GM18499 (cell line): ENCODE results near the gene PCLO.

Experiments used
- ATAC-seq: cut with Tn5 transposase; IDR thresholded peaks from one replicate; pipeline ENCODE4 v1.9.1; 2021; ENCODE audit warnings: moderate number of reproducible peaks; ENCODE audit not compliant: insufficient read depth, unreplicated experiment

Gene PCLO, protein sequence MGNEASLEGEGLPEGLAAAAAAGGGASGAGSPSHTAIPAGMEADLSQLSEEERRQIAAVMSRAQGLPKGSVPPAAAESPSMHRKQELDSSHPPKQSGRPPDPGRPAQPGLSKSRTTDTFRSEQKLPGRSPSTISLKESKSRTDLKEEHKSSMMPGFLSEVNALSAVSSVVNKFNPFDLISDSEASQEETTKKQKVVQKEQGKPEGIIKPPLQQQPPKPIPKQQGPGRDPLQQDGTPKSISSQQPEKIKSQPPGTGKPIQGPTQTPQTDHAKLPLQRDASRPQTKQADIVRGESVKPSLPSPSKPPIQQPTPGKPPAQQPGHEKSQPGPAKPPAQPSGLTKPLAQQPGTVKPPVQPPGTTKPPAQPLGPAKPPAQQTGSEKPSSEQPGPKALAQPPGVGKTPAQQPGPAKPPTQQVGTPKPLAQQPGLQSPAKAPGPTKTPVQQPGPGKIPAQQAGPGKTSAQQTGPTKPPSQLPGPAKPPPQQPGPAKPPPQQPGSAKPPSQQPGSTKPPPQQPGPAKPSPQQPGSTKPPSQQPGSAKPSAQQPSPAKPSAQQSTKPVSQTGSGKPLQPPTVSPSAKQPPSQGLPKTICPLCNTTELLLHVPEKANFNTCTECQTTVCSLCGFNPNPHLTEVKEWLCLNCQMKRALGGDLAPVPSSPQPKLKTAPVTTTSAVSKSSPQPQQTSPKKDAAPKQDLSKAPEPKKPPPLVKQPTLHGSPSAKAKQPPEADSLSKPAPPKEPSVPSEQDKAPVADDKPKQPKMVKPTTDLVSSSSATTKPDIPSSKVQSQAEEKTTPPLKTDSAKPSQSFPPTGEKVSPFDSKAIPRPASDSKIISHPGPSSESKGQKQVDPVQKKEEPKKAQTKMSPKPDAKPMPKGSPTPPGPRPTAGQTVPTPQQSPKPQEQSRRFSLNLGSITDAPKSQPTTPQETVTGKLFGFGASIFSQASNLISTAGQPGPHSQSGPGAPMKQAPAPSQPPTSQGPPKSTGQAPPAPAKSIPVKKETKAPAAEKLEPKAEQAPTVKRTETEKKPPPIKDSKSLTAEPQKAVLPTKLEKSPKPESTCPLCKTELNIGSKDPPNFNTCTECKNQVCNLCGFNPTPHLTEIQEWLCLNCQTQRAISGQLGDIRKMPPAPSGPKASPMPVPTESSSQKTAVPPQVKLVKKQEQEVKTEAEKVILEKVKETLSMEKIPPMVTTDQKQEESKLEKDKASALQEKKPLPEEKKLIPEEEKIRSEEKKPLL (N-terminal part only)

DNA sequence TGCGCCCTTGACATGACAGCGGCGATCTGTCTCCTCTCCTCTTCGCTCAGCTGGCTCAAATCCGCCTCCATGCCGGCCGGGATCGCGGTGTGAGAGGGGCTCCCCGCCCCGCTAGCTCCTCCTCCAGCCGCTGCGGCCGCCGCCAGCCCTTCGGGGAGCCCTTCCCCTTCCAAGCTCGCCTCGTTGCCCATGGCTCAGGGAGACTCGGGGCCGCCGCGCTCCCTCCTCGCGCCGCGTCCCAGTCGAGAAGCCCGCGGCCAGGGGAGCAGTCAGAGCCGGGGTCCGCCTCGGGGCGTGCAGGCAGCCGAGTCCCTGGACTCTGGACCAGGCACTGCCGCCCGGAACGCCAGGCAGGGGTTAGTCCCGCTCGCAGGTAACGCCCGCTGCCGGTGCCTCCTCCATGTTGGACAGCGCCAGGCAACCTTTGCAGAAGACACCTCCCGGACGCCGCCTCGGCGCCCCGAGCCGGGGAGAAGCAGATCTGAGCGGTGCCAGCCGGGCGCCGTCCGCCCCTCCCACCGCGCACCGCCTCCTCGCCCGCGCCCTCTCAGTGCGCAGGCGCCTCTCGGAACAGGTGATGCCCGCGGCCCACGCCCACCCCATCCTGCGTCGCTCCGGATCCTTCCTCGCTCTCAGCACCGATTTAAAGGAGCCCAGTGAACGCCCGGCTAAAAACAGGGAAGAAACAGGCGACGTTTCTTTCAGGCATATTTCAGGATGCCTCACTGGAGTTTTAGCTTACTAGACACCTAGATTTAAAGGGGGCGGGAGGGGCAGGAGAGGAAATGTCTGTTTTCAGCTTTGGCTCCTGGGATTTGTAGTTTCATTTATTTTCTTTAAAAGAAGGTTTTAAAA lies at the start of gene PCLO:
PCLO (minus strand) TSS at position 483 of the 855 bp plus-strand sequence; CDS start at position 191, 292 bp downstream.
- ATAC-seq, result no peak

- ATAC-seq, result no peak
These were observed 49.0 kb upstream of the PCLO start for GRCh38 chr7:83211685-83212084.

- ATAC-seq, result no peak
These were observed 47.8 kb upstream of the PCLO start for GRCh38 chr7:83210479-83210878.

DNA sequence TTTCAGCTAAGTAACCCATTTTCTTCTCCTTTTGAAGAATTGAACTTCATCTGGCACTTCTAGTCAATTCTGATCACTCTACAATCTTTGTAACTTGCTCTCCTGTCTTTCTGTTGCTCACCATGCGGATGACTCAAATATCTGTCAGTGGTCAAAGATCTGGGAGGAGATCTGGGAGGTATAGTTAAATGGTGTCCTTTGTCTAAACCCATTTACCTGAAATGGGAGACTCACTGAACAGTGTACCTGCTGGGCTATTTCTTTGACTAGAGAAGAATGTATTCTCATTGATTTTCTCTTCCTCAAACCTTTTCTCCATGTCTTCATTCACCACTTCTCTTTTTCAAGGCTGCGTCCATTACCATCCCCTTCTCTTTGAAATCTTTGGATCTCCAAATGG lies 42.0 kb upstream of the PCLO start:
- ATAC-seq, result no peak

- ATAC-seq, result no peak
These were observed 38.7 kb upstream of the PCLO start for GRCh38 chr7:83201355-83201754.

GRCh38 chr7:83190659-83191389 lies 28.1 kb upstream of the PCLO start:
- no peak for ATAC-seq

GRCh38 chr7:83178796-83179195 lies 16.1 kb upstream of the PCLO start:
- ATAC-seq, result no peak

DNA sequence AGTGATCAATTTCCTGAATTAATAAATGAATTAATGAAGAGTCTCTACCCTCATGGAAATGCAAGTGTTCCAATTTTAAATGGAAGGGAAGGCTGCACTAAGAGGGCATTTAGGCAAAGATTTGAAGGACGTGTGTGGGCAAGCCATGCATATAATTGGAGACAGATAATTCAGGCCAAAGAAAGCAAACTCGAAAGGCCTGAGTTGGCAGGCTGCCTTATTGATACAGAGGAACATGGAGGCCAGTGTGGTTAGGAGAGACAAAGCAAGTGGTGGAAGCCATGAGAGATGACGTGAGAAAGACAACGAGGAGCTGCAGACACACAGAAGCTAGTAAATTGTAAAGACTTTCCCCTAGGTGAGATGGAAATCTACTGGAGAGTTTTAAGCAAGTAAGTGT lies 15.4 kb upstream of the PCLO start:
- ATAC-seq, result no peak

- no peak for ATAC-seq
These were observed 11.0 kb upstream of the PCLO start for GRCh38 chr7:83173664-83174063.

GRCh38 chr7:83166781-83167180 lies 4.1 kb upstream of the PCLO start:
- no peak for ATAC-seq

DNA sequence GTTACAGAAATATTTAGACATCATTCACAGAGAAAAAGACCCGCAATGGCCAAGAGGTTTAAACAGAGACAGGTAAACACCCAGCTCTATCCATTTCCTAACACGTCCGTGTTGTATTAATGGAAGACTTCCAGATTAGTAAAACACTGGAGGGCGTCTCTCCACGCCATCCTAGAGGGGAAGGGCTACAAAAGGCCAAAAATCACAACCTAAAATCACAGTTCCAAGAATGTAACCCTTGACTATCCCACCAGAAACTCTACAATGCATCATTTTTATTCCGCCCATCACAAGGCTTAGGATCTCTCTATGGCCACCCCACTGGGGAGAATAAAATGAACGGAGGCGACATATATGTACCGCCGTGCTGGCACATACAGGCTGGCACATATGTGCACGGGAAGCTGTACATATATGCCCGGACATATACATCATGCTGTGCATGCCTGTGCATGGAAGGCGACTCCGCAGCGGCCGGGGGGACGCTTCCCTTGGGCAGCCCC lies 734 bp downstream of the PCLO start:
- ATAC-seq, result no peak

DNA sequence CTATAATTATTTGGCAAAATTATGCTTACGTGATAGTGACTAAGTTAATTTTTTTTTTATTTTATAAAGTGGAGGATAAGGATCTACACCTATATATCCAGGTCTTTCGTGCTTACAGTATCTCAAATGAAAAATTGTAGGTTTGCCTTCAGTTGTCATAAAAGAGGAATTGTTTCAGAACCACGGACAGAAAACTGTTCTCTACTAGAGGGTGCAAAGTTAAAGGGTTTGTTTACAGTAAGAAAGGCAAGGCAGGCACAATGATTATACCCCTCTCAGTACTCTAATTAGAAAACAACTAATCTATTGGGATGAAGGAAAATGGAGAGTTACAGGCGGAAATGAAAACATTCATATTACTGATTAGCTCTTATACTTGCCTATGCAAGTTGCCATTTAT lies 1.5 kb downstream of the PCLO start:
- ATAC-seq, result no peak

GRCh38 chr7:83159731-83160130 lies 3.0 kb downstream of the PCLO start:
- ATAC-seq, result no peak

- no peak for ATAC-seq
These were observed 6.7 kb downstream of the PCLO start for GRCh38 chr7:83156006-83156405.

DNA sequence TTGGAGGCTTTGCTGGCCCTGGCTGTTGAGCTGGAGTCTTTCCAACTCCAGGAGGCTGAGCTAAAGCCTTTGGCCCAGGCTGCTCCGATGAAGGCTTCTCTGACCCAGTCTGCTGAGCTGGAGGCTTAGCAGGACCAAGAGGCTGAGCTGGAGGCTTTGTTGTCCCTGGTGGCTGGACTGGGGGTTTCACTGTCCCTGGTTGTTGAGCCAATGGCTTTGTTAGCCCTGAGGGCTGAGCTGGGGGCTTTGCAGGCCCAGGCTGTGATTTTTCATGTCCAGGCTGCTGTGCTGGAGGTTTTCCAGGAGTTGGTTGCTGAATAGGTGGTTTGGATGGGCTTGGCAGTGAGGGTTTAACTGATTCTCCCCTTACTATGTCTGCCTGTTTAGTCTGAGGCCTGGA lies 7.3 kb downstream of the PCLO start:
- no peak for ATAC-seq

DNA sequence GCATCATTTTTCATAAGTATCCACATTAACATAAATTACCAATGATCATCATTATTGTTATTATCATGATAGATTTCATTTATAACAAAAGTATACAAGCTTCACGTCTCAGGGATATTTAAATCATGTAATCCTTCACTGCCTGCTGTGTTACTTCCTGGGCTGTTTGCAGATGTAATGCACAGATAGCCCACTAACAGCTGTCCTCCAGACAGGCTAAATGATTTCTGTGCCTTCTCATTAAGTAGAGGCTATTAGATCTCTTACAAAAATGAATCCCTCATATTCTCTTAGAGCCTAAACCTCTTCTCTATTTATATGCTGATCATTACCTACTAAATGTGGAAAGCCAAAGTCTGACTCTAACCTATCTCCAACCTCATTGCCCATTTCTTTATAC lies 9.3 kb downstream of the PCLO start:
- ATAC-seq, result no peak

GRCh38 chr7:83150310-83150709 lies 12.4 kb downstream of the PCLO start:
- no peak for ATAC-seq

GRCh38 chr7:83149466-83149865 lies 13.2 kb downstream of the PCLO start:
- no peak for ATAC-seq

GRCh38 chr7:83148776-83149175 lies 13.9 kb downstream of the PCLO start:
- ATAC-seq, result no peak
